ENCODE results near the gene CARD11.

- TF ChIP-seq CTCF (IDR thresholded peaks at IDR 0.05) (no peak), RAD21 (IDR thresholded peaks at IDR 0.05; ENCODE audit: low read length) (no peak)
Measured at GRCh38 chr7:2975821-2976371, 67.8 kb downstream of the CARD11 start.

Measured in SK-N-SH (cell line).